HG03039 (cell line): ENCODE data around the gene PTGR3.

Experiments
- ATAC-seq: cut with Tn5 transposase; IDR thresholded peaks from one replicate; pipeline ENCODE4 v1.9.1; 2021; ENCODE audit warnings: mild to moderate bottlenecking, moderate library complexity; ENCODE audit not compliant: unreplicated experiment

Gene PTGR3

DNA sequence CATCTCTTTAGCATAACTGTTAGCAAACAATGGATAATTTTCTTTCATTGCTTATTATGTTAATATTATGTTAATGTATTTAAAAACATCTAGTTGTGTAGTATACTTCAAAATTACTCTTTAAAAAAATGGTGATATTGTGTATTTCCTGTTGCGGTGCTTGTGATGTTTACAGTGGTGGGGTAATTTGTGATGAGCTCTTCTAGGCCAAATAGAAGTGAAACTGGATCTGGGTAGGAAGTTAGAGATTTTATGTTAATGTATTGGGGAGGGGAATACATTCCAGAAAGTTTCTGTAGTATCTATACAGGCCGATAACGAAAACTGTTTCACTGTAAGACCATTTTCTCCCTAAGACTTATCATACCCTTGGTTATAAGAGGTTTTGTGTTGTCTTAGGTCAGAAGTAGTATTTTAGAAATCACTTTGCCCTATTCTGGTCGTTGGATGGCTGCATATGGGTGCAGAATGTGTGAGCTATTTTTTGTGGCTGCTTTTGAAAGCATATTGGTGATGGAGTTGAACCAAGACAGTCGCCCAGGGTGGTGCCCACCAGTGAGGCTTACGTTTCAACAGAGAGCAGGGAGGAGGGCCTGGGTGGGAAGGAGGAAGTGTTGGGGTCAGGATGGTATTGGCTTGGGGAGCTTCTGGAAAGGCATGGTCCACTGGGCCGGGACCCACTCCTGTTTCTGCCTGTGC lies 7.4 kb upstream of the PTGR3 start:
- ATAC-seq = no peak

- no peak for ATAC-seq
Measured at GRCh38 chr18:75215663-75216062, 6.7 kb upstream of the PTGR3 start.

DNA sequence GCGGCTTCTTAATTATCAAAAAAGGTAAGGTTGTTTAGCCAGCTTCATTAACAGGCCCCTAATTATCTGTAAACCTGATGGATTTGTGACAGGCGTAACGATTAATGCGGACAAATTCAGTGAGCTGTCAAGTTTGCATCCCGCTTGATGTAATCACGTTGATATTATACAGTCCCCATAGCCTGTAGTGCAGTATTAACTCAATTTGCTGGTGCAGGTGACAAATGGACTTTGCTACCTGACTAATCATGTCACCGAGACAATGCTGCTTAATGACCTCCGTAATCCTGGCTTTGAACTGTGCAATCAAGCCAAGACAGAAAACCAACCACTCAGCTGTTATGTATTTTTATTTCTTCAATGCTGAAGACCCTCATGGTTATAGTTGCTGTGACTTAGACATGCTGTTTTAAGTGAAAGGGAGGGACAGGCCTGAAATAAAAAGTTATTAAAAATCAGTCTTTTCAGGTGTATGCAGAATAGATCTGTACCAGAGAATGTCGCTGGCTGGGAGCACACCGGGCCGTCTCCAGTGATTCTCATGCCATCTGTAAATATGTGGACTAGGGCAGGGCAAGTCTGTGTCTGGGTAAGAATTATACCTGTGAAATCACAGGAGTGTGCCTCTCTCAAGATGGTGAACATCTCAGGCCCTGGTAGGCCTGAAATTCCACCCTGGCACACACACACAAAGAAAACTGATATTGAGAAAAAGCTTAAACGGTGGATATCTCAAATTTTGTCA lies 6.0 kb upstream of the PTGR3 start:
- no peak for ATAC-seq

- no peak for ATAC-seq
Measured at GRCh38 chr18:75214332-75214690, 5.4 kb upstream of the PTGR3 start.

- ATAC-seq = no peak
Measured at GRCh38 chr18:75213611-75214331, 4.8 kb upstream of the PTGR3 start.

DNA sequence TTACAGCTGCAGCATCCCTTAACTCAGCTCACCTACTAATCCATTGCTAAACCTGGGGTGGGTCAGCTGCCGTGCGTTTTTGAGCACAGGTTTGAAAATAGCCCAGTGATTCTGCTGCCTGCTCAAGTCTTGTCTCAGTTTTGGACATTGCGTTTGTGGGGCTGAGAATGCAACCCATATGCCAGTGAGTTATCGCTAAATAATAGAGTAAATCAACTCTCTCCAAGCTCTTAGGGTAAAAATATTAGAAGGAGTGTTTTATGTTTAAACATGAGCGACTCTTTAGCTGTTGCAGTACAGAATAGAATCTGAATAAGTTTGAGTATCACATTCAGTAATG lies 3.8 kb upstream of the PTGR3 start:
- ATAC-seq = no peak

GRCh38 chr18:75211953-75212750 lies 3.2 kb upstream of the PTGR3 start:
- no peak for ATAC-seq

GRCh38 chr18:75211626-75211952 lies 2.6 kb upstream of the PTGR3 start:
- ATAC-seq = no peak

DNA sequence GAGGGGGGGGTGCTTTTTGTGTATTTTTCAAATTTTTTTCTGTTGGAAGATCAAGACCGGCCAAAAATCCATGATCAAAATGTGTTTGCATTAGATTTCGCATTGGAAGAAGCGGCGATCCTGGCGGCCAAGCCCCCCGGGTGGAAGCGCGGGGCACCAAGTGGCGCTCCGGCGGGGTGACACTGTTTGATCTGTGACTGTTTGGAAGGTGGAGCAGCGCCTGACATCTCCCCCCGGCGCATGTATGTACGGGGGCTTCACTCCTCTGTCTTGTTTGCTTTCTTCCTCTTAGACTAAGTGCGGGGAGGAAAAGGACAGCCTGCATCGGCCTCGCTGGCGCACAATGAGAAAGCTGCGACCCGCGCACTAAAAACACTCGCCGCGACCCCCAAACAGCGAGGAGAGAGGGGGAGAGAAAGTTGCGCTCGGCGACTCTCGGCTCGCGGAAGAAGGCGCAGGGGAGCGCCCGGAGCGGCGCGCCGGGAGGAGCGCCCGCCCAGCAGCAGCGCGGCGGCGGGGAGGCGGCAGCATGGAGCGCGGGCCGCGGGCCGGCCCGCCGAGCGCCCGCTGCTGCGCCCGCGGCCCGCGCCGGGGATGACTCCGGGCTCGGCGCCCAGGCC lies 2.2 kb upstream of the PTGR3 start:
- ATAC-seq = no peak

GRCh38 chr18:75210274-75211001 lies 1.5 kb upstream of the PTGR3 start, which contains the start of gene TSHZ1:
TSHZ1 (plus strand) TSS chr18:75210797; CDS start chr18:75211877, 1,080 bp downstream.
- peak; percentile 25 for ATAC-seq

GRCh38 chr18:75209951-75210258 lies 966 bp upstream of the PTGR3 start:
- ATAC-seq = no peak

- peak; percentile 8 for ATAC-seq
Measured at GRCh38 chr18:75208836-75209128, 157 bp downstream of the PTGR3 start.

GRCh38 chr18:75208155-75208835 lies 644 bp downstream of the PTGR3 start:
- ATAC-seq = peak; percentile 3

DNA sequence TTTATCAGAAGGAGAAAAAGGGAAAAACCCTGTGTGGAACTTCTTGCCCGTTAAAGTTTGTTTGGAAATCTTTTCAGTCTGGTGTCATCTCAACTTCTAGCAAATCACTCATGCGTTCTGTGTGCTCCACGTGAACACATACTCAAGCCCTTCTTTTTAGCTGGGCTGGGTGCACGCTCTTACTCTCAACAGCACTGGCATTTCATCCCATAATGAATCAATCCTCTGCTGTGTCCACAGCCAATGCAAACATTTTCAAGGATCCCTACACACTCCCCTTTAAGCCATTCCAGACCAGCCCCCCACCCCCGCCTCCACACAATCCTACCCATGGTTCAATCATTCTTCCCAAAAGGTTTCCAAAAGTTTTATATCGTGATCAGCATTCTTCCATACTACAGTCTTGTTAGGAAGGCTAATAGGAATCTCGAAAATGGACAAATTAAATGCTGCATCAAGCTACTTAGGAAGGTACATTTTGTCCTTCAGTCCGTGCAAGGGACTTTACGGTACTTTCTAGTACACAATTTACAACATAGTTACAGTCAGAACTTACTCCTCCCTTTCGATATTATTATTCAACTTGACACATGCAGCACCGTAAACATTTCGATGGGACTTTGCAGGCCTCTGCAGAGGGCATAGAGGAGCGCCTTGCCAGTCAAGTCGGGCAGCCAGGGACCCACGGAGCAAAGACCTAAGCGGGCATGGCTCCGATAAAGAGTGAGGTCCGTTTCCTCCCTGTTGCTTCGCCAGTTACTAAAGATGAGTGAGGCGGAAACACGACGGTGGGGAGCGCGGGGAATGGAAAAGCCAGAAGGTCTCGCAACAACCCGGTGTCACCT lies 1.4 kb downstream of the PTGR3 start:
- ATAC-seq = no peak

DNA sequence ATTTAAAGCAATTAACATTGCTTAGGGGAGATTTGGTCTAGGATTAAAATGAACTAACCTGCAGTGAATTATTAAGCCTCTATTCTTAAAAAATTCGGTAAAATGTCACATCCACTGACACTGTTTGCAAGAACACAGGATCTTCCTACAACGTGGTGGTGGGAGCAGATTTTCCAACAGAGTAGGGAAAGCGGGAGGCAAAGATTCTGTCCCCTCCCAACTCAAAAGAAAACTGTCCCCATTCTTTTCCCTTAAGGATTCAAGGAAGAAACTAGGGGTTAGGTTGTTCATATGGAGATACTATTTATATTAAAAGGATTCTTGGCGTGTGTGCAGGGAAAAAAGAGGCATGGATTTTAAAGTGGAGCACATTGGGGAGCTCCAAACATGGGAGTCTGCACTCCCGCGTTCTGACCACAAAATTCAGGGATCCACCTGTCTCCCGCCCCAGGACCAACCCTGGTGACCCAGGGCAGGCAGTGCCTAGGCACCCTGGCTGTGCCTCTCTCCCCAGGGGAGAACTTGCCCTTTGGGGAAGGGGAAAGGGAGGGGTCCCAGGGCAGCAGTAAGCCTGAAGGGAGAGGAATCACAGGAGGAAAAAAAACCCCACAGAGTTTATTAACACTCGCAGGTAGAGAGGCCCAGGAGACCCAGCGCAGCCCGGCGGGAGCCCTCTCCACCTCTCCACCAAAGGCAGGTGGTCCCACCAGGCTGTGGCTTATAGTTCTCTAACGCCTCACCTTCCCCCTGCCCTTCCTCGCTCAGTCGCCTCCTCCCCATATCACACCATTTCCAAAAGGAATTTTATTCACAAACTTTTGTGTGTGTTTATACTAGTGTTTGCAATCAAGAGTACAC lies 2.3 kb downstream of the PTGR3 start:
- ATAC-seq = no peak

- ATAC-seq = no peak
Measured at GRCh38 chr18:75205514-75206132, 3.3 kb downstream of the PTGR3 start.

DNA sequence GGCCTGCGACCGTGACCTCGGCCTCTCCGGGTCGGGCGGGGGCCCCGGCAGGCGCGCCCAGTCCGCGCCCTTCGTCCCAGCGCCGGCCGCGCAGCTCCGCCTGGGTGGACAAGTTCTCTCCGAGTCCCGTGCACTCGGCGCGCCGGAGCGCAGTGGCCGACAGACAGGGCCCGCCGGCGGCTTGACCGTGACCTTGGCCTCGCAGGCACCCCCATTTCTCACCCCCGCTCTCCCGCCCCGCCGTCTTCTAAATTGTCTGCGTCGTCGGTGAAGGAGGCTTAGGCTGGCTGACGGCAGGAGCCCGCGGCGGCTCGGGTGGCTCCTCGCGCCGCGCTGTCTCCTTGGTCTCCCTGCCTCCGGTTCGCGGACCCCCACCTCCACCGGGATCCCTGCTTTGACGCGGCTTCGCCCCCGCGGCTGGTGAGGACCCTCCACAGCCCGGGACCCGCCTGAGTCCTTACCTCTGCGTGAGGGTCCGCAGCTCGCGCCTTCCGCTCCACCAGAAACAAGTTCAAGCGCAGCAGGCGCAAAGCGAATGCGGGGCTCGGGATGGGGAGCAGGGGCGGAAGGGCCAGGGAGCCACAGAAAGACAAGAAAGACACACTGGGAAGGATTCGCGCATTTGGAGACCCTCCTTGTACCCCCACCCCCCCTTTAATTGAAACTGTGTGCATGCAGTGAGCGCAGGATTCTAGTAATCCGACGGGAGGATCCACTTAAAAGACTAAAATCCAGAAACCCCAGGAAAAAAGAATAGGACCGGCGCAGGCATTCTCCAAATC lies 4.0 kb downstream of the PTGR3 start:
- no peak for ATAC-seq
